ENCODE results near the gene ZNF195.
"Not testable (repeated sequence)": the region's sequence is repeated elsewhere in the genome, so short reads cannot be mapped to it uniquely, and the experiment has no call there.

Gene ZNF195

DNA sequence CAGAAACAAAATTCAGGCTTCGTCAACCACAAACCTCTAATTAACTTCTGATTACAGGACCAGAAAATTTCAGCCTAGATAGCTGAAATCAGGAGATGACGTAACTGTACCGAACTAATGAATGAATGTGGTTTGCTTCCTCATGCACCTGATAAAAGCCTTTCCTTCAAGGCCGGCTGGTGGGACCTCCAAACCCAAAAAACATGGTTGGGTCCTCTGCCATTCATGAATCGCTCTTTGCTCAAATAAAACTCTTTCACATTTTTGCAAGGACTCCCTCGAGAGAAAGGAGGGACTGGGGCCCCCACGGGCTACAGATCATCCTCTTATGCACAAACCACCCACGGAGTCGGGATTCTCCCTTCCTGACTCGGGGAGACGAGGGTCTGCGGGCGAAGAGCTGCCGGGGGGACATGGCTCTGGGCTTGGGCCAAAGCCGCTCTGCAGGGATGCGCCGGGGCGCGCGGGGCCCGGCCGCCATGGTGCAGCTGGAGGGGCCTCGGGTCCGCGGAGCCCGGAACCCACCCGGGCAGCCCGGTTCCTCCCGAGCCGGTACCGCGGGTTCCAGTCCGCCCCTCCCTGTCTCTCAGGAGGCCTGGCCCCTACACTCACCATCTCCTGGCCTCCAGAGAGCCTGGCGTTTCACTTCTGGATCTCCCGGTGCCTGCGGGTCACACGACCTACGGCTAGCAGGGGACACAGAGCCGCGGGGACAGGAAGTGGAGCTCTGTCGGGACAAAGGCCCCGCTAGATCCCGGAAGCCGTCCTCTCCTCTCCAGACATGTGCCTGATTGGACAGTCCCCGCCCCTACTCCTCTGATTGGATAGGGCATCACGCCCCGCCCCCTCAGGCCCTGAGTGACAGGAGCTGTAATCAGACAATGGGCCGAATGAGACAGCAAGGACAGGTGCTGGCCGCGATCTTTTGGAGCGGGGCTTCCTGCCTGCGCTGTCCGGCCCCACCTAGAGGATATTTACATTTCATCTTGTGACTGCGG, at the start of gene ZNF195:
TSS of gene ZNF195 (minus strand) at position 721 of the 998 bp plus-strand sequence. CDS start at position 615, 106 bp downstream.
- DNase-seq (ENCODE audit: low read depth, low spot score): peak; percentile 81
- peak within 1 kb of the TSS; percentile 60 for H3K27ac ChIP-seq

DNA sequence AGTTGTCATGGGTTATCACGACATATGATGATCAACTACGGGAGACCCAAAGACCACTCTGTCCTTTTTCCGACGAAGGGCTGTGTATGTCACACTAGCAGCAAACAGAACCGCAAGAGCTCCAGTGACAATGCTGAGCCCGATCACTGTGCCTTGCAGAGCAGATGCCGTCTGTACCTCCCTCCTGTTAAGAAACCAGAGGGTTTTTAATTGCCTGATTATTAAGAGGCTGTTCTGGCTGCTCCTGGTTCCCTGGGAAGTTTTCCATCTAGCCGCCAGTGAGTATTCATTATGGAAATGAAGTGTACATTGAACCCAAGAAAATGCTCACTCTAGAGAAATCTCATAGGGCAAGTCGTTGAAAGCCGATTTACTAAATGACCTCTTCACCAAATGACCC, 49.1 kb upstream of the ZNF195 start:
- DNase-seq (ENCODE audit: low read depth, low spot score); H3K27ac ChIP-seq: not testable (repeated sequence)

DNA sequence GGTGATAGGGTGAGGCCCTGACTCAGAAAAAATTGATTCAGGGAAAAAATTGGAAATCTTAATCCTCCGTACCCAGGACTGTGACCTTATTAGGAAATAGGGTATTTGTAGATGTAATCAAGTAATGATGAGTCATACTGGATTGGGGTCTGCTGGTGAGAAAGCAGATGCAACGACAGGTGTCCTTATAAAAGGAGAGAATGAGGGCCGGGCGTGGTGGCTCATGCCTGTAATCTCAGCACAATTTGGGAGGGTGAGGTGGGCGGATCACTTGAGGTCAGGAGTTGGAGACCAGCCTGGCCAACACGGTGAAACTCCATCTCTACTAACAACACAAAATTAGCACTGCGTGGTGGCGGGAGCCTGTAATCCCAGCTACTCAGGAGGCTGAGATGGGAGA, 47.6 kb upstream of the ZNF195 start:
- not testable (repeated sequence) for H3K27ac ChIP-seq; DNase-seq (ENCODE audit: low read depth, low spot score)

DNA sequence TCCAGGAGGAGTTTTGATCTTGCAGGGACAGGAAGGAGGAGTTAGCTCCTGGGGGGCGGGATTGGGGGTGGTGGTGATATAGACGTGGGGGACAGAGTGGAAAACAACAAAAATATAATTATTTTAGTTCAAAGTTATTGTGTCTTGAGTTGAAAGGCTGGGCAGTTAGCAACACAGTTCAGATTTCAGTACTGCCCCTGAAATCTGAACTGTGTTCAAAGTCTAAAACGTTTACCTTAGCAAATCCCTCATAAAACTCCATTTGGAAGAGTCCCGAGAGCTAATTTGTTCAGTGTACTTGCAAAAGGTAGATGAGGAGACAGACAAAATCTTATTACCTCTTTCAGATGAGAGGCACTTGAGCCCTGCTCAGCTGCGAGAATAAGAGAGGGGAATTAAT, 45.0 kb upstream of the ZNF195 start:
- H3K27ac ChIP-seq; DNase-seq (ENCODE audit: low read depth, low spot score): not testable (repeated sequence)

DNA sequence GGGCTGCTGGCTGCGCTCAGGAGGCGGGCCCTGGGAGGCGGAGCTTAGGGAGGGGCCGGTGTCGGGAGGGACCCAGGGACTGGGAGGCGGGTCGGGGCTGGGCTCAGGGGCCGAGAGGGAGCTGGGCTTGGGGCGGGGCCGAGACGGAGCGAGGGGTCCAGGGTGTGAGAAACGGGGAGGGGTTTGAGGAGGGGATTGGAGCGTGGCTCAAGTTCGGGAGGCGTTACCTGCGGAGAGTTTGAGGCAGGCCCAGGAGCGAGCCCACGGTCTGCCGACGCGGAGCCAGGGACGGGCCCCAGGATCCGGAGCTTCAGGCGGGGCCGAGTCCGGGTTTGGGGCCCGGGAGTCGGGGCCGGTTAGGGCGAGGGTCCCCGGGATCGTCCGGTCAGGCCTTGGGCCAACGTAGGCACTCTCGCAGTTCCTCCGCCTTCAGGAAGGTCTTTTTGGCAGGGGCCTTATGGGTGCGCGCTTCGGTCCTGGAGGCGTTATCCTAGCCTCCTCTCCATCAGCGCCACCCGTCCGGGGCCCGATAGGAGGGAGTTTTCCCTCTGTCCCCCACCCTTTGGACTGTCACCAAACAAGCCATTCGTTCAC, 44.3 kb upstream of the ZNF195 start:
- DNase-seq (ENCODE audit: low read depth, low spot score): peak; percentile 2
- peak overlapping the region; percentile 45 for H3K27ac ChIP-seq

DNA sequence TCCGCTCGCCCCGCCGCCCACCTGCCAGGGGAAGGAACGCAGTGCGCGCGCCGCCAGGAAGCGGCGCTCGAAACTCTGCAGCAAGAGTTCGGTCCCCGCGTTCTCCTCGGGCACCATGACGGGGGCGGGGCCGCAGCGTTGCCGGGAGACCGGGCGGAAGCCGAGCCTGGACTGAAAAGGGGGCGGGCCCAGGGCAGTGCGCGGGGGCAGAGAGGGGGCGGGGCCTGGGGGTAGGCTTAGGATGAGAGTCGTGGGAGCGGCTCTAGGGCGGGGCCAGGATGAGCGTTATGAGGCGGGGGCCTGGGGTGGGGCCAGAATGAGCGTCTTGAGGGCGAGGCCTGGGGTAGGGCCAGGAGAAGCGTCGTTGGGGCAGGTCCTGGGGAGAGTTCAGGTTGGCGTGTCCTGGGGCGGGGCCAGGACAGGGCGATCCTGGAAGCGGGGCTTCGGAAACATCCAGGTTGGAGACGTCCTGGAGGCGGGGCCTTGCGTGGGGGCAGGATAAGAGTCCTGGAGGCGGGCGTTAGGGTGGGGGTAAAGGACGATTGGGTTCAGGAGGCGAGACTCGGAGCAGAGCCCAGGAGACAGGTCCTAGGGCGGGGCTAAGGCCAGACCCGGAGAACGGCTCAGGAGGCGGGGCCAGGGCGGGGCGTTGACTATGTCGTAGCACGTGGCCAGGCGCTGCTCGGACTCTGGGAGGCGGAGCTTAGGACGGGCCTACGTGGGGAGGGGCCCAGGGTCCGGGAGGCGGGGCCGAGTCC, 43.6 kb upstream of the ZNF195 start:
- DNase-seq (ENCODE audit: low read depth, low spot score): peak; percentile 93

DNA sequence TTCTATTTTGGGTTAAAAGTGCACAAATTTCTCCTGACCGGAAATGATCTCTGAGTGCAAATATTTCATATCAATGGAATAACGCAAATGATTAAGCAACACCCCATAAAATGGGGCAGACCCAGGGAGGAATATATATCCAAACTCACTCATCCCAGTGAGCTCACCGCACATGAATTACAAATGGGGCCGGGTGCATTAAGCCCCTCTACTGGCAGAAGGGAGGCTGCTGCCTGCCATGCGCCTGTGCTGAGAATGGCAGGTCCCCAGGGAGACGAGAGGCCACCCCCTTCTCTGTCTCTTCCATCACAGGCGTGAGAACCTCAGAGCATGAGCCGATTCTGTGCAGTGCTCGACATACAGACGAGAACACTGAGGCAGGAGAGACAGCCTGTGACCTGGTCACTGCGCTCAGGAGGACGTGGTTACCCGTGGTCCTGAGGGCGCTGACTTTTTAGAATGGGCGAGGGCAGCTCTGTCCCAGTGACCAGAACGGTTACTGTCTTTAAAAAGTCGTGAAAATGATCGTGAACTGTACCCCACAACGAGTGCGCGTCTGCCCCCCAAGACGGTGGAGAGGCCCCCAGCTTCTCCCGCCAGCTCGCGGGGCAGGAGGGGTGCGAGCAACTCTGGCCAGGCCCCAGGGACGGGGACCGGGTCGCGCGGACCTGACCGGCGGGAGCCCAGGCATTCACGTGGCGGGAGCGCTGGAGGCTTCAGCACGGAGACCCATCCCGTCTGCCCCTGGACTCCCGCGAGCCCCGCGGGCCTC, 42.8 kb upstream of the ZNF195 start:
- H3K27ac ChIP-seq; DNase-seq (ENCODE audit: low read depth, low spot score): not testable (repeated sequence)

More for the DNA sequence above, 43.6 kb upstream of the ZNF195 start:
- peak overlapping the region; percentile 45 for H3K27ac ChIP-seq

DNA sequence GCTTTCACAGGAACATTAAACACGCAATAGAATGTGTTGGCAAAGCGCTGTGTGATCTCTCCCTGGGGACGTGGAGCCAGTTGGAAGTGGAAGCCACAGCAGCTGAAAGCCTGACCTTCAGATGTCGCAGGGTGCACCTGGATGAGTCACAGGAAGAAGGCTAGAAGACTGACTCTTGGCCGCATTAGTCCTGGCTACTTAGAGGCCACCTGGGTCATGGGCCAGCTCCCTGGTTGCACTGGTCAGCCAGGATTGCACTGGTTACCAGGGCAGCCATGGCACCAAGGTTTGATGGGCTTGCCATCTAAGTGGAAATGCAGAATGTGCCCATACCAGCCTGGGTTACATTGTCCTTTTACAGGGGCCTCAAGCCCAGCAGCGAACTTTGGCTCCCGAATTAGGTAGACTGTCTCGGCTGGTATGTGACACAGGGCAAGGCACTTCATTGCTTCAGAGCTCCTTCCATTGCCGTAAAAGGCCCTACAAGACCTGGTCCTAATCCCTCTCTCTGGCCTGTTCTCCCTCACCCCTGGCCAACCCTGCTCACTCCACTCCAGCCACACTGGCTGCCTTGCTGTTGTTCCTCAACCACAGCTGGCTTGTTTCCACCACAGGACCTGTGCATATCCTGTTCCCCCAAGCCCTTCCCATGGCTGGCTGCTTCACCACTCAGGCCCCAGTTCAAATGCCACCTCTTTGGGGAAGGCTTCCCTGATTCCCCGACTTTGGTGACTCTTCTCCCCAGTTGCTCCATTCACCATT, 41.5 kb upstream of the ZNF195 start:
- H3K27ac ChIP-seq; DNase-seq (ENCODE audit: low read depth, low spot score): not testable (repeated sequence)

DNA sequence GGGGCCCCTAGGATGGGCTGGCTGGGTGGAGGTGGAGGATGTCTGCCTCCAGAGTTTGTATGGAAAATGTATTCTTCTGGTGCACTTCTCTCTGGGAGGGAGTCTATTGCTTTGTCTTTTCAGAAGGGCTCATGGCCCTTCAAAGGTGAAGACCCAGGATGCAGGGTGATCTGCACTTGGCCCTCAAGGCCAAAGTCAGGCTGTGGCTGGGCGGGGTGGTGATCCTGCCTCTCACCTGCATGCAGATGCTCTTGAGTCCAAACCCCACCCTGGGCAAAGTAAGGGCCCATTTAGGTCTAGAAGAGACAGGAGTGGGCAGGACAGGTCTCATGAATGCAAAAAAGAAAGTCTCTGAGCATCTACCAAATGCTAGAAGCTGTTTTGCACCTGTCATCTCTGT, 40.5 kb upstream of the ZNF195 start:
- not testable (repeated sequence) for DNase-seq (ENCODE audit: low read depth, low spot score); H3K27ac ChIP-seq

DNA sequence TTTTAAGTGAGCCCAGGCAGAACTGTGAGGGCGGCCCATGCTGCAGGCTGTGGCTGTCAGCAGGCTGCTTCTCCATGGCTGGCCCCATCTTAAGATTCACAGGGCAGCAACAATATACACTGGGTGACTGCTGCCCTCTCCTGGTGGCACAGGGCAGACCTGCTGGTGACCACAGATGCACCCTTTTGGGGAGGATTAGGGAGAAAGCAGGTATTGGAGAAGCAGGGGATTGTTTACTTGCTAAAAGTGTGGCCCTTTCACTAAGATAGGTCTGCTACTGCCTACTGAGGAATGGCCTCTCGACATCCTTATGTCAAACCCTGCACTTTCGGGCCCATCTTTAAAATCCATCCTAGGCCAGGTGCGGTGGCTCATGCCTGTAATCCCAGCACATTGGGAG, 38.1 kb upstream of the ZNF195 start:
- DNase-seq (ENCODE audit: low read depth, low spot score): not testable (repeated sequence)

DNA sequence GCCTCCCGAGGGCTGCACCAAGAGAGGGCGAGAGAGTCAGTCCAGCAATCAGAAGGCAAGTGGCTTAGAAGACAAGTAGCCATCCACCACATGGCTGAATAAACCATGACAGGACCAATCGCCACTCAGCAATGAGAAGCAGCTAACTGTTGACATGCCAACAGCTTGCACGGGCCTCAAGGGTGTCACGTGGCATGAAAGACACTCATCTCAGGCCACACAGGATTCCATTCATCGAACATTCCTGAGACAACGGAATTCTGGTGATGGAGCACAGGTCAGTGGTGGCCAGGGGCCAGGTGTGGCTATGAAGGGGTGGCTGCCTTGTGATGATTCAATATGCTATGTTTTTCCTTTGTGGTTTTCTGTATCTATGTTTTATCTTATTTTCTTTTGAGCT, 36.4 kb upstream of the ZNF195 start:
- H3K27ac ChIP-seq; DNase-seq (ENCODE audit: low read depth, low spot score): not testable (repeated sequence)

More for the DNA sequence above, 38.1 kb upstream of the ZNF195 start:
- not testable (repeated sequence) for H3K27ac ChIP-seq

DNA sequence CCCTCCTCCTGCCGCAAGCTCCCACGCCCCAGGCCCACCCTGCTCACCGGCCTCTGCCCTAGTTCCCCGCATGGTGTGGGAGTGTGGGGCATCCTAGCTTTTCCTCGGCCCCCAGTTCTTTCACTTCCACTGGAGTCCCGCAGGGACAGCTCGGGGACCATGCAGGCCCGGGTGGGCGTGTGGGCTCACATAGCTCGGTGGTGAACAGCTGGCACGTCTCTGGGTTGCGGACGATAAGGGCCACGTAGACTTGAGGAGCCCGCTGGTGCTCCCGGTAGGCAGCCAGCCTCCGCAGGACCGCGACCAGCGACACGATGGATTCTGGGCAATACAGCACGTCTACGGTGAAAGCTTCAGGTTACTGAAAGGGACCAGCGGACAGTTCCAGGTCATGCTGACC, 34.7 kb upstream of the ZNF195 start:
- DNase-seq (ENCODE audit: low read depth, low spot score); H3K27ac ChIP-seq: not testable (repeated sequence)

DNA sequence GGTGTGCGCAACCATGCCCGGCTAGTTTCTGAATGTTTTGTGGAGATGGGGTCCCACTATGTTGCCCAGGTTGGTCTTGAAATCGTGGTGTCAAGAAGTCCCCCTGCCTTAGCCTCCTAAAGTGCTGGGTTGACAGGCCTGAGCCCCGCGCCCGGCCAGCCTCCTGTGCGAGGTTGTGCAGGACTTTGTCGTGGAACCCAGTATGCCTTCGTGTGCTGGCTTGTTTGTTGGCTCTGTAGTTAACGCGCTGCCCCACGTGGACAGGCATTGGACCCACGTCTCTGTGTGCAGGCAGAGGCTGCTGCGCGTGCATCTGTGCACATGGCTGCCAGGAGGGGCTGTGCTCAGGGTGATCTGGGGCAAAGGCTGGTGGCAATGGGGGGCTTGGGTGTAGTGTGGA, 33.9 kb upstream of the ZNF195 start:
- no peak for DNase-seq (ENCODE audit: low read depth, low spot score)
- no peak overlapping the region for H3K27ac ChIP-seq

DNA sequence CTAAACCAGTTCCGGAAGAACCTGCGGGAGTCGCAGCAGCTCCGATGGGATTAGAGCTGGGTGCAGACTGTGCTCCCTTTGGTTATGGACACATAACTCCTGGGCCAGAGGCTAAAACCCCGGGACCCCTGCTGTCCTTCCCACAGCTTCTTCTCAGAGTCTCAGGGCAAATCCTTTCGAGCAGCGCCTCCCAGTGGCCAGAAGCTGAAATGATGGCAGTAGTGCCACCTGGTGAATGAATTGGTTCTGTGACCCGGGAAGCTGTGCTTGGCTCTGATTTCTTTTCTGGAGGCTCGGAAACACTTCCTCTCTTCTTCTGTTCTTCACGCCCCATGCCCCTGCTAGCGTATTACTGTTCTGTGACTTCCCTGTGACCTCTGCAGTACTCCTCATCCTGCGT, 29.8 kb upstream of the ZNF195 start:
- H3K27ac ChIP-seq; DNase-seq (ENCODE audit: low read depth, low spot score): not testable (repeated sequence)

DNA sequence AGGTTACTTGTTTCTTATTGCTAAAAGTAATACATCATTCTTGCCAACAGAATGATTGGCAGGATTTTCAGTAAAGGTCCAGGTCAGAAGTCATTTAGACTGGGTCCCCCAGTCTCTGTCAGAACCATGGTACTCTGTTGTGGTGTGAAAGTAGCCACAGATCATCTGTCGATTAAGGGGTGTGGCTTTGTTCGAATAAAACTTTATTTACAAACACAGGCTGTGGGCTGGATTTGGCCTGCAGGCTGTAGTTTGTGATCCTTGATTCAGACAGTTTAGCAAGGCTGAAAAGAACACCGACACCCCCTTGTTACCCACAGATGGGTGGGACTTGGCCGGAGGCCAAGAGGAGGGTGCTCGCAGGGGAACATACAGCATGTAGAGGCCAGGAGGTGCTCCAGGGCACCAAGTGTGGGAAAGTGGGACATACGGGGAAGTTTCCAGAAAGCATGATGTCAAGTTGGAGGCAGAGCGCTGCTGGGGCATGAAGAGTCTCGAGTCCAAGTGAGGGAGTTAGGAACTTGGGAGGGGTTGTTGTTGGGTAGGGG, 29.2 kb upstream of the ZNF195 start:
- DNase-seq (ENCODE audit: low read depth, low spot score); H3K27ac ChIP-seq: not testable (repeated sequence)

DNA sequence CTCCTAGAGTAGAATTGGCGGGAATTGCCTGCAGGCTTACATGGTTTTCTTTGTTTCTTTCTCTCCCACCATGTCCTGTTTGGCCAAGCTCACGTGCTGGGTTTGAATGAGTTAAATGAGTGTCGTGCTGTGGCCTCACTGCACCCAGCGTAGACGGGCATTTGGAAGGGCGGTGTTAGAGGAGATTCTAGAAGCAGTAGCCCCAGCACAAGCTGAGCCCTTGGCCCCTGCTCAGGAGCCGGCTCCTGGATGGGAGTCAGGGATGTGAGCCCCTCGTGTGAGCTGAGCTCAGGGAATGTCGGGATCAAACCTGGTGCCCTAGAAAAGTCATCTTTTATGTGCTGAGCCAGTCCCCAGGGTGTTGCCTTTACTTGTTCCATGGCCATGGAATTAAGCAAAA, 28.0 kb upstream of the ZNF195 start:
- H3K27ac ChIP-seq; DNase-seq (ENCODE audit: low read depth, low spot score): not testable (repeated sequence)

DNA sequence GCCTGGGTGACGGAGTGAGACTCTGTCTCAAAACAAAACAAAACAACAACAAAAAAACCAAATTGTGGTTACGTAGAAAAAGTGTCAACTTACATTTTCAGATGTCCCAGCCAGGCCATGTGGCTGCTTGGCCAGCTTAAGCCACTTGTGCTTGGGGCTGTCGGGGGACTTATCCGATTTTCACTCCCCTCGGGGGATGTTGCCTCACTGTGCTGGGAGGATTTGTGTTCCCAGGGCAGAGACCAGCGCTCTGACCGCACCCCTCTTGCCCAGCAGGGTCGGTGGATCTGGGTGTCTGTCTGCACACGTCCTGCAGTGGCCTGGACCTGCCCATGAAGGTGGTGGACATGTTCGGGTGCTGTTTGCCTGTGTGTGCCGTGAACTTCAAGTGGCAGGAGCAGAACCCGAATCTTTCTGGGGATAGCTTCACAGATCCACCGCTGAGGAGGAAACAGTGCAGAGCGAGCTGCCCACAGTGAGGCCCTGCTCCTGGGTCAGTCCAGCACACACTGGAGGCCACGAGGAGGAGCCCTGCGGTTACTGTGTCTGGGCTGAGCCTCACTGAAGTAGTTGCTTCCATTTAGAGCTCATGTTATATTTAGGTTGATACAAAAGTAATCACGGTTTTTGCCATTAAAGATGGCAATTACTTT, 27.4 kb upstream of the ZNF195 start:
- H3K27ac ChIP-seq; DNase-seq (ENCODE audit: low read depth, low spot score): not testable (repeated sequence)

Measured in epithelial cell of prostate (primary cell).